RPMI8226 (cell line): Measurements from ENCODE around the gene CD27.
"Not testable (repeated sequence)": the region's sequence is repeated elsewhere in the genome, so short reads cannot be mapped to it uniquely, and the experiment has no call there.

Experiments used
- DNase-seq: peaks from one replicate; pipeline ENCODE4 v3.0.0-alpha.2; 2015

Gene CD27

DNA sequence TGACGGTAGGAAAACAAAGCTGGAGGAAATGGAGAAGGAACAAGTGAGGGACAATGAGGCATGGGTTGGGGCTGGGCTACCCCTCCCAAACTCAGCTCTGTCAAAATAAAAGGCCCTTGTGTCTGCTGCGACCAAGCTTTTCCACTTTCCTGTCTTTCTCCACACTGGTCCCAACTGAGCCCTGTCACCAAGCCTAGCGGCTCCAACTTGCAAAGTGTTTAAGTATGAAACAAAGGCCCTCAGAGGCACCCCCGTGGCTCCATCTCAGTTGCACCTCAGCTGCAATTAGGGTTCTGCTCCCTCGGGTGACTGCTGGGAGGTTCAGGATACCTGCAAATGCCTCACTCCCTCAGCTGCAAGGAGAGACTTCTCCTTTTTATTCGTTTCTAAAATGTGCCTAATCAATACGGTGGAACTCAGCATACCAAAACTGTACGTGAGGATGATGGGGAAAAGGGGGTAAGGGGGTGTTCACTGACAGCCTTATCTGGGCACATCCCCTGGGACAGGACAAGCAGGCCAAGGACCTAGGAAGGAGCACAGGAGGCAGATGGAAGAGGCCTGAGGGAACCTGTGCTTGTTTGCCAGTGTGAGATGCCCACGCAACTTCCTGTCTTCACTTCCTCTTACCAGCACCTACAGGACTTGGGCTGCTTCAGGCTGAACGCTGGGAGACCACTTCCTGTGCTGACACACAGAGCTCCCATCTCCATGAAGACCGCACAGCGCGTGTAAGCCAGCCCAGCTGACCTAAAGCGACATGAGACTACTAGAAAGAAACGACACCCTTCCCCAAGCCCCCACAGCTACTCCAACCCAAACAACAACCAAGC is 16.9 kb downstream of the CD27 start:
- peak; percentile 93 for DNase-seq

DNA sequence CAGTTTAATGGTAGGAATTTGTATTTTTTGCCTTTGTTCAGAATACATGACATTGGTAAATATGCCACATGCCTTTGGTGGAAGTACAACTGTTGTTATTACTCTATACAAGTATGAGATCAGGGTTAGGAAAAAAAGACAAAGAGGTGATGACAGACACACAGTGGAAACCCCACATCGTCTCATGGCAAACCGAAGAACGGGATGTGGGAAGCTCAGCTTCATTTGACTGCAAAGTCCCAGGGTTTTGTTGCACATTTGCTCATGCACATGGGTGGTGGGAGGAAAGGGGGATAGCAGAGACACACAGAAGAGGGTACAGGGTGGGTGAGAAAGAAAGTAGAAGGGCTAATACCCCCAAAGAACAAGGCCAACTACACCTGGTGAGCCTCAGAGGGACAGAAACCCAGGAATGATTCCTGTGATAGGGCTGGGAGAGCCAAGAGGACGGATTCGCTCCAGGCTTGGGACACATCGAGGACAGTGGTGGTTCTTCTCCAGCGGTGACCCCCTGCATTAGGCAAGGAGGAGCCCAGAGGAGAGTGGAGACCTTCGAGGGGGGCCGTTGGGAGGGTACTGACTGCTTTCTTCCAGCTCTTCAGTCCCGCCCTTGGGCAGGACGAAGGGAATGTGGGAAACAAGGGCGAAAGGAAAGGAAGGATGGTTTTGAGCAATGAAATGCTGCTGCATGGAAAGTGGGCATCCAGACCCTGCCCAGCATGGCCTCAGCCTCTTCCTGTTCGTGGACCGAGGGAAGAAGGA is 17.7 kb downstream of the CD27 start:
- DNase-seq: no peak

DNA sequence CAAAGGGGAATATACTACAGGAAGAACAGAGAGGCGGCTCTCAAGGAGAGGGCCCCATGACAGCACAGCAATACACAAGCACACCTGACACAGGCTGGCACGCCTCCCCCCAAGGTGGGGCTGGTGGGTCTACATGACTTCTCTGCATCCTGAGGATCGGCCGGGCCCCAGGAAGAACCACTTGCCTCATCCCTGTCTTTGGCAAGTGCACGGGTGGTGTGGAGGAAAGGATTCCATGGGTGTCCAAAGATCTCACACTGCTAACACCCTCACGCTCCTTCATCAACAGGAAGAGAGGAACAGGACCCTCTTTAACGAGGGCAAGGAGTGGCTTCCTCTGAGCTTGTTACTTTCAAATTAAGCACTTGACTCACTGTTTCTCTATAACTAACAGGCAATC is 18.5 kb downstream of the CD27 start:
- DNase-seq: no peak

DNA sequence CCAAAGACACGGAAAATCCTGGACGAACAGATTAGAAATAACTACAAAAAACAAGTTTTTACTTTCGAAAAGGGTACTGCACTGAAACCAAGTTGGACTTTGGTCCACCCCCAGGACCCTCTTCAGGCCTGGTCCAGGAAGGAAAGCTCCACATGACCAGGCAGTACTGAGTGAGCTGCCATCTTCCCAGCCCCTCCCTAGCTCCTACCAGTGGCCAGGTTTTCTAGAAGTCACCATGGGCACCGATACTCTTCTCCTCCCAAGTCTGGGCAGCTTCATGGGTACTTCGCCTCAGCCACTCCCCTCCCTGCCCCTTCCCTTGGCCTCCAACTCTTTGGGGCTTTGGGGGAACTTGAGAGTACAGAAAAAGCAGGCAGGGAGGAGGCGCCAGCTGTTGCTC is 19.1 kb downstream of the CD27 start:
- no peak for DNase-seq

DNA sequence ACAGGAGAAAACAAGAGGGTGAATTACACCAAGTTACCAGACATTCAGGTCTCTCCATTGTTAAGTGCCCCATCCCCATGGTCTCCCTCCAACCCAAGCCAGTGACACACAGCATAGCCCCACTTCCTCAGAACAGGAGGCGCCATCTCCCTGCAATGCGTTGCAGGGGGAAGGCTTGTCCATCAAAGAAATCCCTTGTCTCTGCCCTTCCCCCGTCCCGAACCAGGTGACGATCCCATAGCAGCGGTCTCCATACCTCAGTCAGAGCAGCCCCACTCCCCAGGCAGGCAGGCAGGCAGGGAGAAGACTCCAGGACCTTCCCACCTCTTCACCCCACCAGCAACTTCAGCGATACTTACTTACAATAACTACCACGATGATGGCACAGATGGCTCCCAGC is 19.8 kb downstream of the CD27 start:
- no peak for DNase-seq

DNA sequence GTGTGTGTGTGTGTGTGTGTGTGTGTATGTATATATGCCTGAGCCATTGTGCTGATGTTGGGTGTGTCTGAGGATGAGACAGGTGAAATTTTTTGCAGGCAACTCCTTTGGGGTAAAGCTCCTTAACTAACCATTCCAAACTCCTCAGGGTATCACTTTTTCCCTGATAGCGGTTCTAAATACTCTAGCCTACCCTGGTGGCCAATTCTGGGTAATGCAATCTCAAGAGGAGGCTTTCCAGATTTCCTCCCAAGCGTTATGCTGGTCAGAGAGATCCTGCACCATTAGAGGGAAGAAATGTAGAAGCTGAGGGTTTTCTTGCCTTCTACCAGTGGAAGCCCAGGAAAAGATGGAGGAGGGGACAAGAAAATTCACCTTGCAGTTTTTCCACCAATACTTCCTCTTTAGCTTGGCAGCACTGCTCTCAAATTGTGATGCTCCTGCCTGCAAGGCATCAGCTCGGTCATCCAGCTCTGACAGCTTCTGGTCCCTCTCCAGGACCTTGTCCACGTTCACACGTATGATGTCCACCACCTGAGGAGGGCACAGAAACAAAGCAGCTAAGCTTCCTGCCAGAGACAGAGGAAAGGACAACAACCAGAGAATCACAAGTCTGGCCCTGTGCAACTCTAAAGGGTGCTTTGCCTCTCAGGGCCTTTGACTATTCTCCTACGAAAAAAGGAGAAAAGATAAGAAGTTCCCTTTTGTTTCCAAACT is 20.9 kb downstream of the CD27 start:
- DNase-seq: peak; percentile 66

DNA sequence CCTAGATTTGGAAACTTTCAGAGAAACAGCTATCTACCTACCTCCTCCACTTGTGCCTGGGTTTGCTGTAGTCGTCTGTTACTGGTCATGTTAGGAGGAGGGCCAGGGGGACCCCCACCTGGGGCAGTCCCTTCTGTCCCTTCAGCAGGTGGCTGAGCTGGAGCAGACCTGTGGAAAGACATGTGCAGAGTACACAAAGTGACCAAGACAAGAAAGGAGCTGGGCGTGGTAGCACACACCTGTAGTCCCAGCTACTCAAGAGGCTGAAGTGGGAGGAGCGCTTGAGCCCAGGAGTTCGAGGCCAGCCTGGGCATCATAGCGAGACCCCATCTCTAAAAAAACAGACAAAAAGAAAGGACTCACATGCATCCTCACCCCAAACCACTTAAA is 21.4 kb downstream of the CD27 start:
- DNase-seq: no peak

DNA sequence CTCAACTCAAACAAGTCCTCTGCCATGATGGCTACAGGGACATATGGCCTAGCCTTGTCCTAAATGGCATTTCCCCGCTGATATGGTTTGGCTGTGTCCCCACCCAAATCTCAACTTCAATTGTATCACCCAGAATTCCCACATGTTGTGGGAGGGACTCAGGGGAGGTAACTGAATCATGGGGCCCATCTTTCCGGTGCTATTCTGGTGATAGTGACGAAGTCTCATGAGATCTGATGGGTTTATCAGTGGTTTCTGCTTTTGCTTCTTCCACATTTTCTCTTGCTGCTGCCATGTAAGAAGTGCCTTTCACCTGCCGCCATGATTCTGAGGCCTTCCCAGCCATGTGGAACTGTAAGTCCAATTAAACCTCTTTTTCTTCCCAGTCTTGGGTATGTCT is 22.0 kb downstream of the CD27 start:
- not testable (repeated sequence) for DNase-seq

DNA sequence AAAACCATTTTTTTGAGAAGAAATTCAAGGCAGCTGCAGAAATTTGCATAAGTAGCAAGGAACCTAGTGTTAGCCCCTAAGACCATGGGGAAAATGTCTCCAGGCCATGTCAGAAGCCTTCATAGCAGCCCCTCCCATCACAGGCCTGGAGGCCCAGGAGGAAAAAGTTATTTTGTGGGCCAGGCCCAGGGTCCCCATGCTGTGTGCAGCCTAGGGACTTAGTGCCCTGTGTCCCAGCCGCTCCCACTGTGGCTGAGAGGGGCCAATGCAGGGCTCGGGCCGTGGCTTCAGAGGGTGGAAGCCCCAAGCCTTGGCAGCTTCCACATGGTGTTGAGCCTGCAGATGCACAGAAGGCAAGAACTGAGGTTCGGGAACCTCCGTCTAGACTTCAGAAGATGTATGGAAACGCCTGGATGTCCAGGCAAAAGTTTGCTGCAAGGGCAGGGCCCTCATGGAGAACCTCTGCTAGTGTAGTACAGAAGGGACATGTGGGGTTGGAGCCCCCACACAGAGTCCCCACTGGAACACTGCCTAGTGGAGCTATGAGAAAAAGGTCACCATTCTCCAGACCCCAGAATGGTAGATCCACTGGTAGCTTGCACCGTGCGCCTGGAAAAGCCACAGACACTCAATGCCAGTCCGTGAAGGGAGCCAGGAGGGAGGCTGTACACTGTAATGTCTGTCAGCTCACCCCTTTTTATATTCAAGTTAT is 23.0 kb downstream of the CD27 start:
- DNase-seq: not testable (repeated sequence)

DNA sequence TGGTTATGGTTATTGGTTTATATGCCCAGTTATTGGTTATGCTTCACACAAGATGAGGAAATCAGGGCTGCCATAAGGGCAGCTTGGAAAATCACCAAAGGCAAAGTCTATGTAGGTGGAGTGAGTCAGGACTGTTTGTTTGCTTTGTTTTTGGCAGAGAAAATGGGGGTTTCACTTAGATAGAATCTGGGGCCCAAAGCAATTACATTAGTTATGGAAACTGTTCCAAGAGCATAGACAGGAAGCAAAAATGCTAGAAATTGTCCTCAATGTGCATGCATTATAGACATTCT is 23.5 kb downstream of the CD27 start:
- DNase-seq: no peak

DNA sequence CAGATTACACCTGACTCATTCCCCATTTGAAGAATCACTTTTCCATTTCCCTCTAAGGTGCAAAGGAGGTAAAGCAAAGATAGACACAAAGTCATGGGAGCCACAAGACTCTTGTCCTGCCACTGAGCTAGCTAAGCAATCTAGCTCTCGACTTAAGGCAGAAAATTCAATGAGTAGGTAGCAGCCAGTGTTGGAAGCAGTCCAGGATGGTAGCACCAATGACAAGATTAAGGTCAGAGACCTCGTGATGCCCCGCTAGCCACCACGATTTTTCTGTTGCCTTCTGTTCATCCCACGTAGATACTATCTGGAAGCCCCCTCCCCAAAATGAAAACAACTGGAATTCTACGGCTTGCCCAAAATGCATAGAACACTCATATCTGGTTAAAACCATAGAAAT is 24.3 kb downstream of the CD27 start:
- peak; percentile 54 for DNase-seq

DNA sequence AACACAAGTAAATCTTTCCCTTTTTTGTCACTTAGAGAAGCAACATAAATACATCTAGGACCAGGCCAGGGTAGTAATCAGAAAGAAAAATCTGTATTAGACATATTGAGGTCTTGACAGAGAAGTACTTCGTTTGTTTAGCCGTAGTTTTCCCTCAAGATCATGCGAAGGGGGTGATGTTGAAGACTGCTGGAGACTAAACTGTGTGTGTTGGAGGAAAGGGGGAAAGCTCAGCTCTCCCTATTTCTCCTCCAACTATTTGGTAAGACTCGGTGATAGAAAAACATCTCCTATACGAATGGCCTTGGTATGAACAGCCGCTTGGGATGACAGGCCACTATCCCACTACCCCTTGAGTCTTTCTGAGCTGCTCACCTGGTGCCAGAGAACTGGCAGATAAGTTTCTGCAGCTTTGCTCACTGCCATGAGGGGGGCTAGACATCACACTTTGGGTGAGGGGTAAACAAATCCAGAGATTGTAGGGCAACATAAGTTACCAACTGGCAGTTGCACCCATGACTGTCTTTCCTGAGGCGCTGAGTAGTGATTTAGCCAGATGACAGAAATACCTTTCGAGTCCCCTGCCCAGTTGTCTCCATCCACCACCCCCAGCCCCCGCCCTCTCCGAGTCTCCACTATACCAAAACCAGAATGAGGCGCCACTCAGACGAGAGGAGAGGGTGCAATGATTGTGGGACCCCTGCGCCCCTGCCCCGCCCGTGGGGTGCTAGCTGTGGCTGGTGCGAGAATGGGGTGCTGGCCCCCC is 25.0 kb downstream of the CD27 start:
- peak; percentile 16 for DNase-seq

DNA sequence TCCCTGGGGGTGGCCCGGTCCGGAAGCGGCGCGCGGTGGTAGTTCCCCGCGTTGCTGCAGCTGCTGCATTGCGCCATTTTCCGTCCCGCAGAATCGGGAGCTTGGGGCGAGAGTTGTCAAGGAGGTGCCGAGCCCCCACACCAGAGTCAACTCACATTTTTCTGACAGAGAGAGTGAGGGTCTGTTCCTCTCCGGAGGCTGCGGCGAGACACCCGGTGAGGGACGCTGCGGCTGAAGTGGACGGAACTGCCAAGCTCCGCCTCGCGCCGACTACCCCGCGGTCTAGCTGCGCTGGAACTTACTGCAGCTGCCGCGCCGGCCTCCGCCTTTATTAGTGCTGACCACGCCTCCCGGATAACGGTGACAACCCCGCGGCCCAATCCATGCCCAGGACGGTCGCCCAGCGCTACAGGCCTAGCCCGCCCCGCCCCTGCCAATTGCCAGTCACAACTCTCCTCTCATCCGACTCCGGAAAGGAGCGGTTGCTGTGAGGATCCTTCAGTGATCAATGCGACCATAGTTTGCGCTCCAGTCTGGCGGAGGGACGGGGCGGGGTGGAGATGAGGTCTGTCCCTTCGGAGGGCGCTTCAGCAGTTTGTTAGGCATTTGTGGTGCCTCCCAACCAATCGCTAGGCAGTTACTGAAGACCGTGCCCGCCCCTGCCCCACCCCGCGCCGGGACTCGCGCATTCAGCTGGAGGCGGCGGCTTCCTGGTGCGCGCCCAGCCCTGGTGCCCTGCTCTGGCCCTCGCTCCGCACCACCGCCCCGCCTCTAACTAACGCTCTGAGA is 25.8 kb downstream of the CD27 start, which contains the start of gene VAMP1:
Gene VAMP1, minus strand, starts transcription at position 303 of the 789 bp plus-strand sequence. Its CDS starts 146 bp downstream, at position 157.
- DNase-seq: peak; percentile 97

DNA sequence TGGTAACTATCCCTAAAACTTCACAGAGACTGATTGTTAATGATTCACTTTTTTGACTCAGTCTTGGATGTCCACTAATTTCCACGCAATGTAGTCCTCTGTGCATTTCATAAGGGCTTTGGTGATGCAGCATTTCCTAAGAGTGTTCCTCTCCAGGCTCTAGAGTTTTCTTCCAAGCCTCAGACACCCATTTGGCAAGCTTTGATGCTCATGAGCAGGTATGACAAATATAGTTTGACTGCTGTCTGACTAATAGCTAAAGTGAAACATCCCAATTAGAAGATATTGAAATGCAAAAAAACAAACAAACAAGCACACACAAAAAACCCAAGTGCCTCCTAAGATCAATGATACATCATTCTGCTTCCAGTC is 27.2 kb downstream of the CD27 start:
- no peak for DNase-seq

DNA sequence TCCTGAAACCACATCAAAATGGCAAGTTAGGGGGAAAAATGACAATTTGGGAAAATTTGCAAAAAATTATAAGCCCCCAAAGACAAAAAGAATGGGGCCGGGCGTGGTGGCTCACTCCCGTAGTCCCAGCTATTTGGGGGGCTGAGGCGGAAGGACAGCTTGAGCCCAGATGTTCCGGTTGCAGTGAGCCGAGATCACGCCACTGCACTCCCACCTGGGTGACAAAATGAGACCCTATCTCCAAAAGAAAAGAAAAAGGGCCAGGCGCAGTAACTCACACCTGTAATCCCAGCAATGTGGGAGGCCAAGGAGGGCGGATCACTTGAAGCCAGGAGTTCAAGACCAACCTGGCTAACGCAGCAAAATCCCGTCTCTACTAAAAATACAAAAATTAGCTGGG is 27.7 kb downstream of the CD27 start:
- DNase-seq: no peak

DNA sequence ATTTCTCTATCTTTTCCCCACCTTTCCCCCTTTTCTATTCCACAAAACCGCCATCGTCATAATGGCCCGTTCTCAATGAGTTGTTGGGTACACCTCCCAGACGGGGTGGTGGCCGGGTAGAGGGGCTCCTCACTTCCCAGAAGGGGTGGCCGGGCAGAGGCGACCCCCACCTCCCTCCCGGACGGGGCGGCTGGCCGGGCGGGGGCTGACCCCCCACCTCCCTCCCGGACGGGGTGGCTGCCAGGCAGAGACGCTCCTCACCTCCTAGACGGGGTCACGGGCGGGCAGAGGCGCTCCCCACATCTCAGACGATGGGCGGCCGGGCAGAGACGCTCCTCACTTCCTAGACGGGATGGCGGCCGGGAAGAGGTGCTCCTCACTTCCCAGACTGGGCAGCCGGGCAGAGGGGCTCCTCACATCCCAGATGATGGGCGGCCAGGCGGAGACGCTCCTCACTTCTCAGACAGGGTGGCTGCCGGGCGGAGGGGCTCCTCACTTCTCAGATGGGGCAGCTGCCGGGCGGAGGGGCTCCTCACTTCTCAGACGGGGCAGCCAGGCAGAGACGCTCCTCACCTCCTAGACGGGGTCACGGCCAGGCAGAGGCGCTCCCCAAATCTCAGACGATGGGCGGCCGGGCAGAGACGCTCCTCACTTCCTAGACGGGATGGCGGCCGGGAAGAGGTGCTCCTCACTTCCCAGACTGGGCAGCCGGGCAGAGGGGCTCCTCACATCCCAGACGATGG is 30.6 kb downstream of the CD27 start:
- DNase-seq: not testable (repeated sequence)

DNA sequence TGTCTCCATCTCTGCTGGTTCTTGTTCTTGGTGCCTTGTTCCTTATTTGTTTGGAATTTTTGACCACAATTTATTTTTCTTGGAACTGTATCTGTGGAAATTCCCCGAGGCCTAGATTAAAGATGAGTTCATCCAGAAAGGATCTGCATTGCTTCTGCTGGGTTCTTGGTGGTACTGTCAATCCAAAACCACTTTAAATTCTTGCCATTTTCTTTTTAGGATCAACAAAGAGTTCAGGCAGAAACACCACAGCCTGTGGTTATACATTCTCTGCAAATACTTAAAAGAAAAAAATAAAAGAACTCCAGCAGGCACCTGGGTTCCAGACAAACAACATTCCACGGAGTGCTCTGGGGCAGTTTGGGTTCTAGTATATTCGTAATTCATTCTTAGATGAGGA is 31.7 kb downstream of the CD27 start:
- no peak for DNase-seq

DNA sequence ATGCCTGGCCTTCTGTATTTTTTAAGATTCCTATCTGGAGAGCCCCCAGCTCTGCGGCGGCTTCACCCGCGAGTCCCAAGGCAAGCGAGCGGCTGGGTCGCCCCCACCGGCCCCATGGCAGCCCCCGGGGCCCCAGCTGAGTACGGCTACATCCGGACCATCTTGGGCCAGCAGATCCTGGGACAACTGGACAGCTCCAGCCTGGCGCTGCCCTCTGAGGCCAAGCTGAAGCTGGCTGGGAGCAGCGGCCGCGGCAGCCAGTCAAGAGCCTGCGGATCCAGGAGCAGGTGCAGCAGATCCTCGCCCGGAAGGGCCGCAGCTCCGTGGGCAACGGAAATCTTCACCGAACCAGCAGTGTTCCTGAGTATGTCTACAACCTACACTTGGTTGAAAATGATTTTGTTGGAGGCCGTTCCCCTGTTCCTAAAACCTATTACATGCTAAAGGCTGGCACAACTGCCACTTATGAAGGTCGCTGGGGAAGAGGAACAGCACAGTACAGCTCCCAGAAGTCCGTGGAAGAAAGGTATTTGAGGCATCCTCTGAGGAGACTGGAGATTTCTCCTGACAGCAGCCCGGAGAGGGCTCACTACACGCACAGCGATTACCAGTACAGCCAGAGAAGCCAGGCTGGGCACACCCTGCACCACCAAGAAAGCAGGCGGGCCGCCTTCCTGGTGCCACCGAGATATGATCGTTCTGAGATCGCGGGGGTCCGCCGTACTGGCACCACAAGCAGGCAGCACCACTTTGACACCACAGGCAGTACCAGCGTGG is 33.0 kb downstream of the CD27 start:
- not testable (repeated sequence) for DNase-seq

DNA sequence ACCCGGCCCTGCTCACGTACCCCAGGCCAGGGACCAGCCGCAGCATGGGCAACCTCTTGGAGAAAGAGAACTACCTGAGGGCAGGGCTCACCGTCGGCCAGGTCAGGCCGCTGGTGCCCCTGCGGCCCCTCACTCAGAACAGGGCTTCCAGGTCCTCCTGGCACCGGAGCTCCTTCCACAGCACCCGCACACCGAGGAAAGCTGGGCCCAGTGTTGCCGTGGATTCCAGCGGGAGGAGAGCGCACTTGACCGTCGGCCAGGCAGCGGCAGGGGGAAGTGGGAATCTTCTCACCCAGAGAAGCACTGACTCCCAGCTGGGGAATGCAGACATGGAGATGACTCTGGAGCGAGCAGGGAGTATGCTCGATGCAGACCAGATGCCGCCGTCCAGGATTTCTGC is 33.7 kb downstream of the CD27 start:
- no peak for DNase-seq

DNA sequence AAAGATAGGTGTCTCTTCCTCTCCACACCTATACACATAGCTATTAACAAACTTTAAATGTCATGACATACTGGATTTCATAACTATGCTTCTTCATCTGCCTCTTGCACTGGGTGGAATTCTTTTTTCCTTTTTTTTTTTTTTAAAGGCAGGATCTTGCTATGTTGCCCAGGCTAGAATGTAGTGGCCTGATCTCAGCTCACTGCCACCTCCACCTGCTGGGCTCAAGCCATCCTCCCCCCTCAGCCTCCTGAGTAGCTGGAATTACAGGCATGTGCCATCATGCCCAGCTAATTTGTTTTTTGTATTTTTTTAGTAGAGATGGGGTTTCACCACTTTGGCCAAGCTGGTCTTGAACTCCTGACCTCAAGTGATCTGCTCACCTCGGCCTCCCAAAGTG is 43.5 kb downstream of the CD27 start:
- no peak for DNase-seq
